ENCODE results near the gene PGC.

- TF ChIP-seq CTCF (IDR thresholded peaks at IDR 0.05) (no peak), ARID4B (CRISPR knock-in tag; IDR thresholded peaks at IDR 0.05; ENCODE audit: borderline replicate concordance) (no peak), IRF2 (CRISPR knock-in tag; IDR thresholded peaks at IDR 0.05; ENCODE audit: borderline replicate concordance, low read depth) (no peak), SP1 (CRISPR knock-in tag; conservative IDR thresholded peaks at IDR 0.05) (no peak), FOXJ3 (CRISPR knock-in tag; IDR thresholded peaks at IDR 0.05; ENCODE audit: borderline replicate concordance) (no peak)
These were observed 22.2 kb upstream of the PGC start for GRCh38 chr6:41769376-41769775.
